Peyer's patch (tissue), 4 donors: ENCODE results near the gene MYO1F. TPM values are rescaled to one million over a fixed set of nuclear protein-coding genes. Genes with fewer than 3 reads are reported as not detected.
A peak's percentile ranks its signal among the peaks of the same experiment; 100 is the strongest.
"Not testable (repeated sequence)": the region's sequence is repeated elsewhere in the genome, so short reads cannot be mapped to it uniquely, and the experiment has no call there.

Experiments
- DNase-seq, 3 donors: peaks; one replicate each; pipeline ENCODE4 v3.0.0-alpha.2; 2017 to 2019
- H3K27ac ChIP-seq, 4 donors: fragments of 200-600 bp; sonication (generic); one replicate each; pipeline ENCODE4 v1.5.1; 2016 to 2019
- H3K27me3 ChIP-seq, 2 donors: fragments of 200-600 bp; sonication (generic); one replicate each; pipeline ENCODE4 v1.5.1; 2019
- H3K36me3 ChIP-seq, 3 donors: fragments of 200-600 bp; sonication (generic); one replicate each; pipeline ENCODE4 v1.5.1; 2016 to 2019
- H3K4me1 ChIP-seq, 4 donors: fragments of 200-600 bp; sonication (generic); one replicate each; pipeline ENCODE4 v1.5.1; 2016 to 2019
- H3K4me3 ChIP-seq, 4 donors: fragments of 200-600 bp; sonication (generic); 1 replicate in 3 of 4; 2 replicates in 1 of 4; pipeline ENCODE4 v1.5.1; 2016 to 2019; ENCODE audit warnings: mild to moderate bottlenecking in 1 of 4
- H3K9me3 ChIP-seq, 4 donors: fragments of 200-600 bp; sonication (generic); one replicate each; pipeline ENCODE4 v1.5.1; 2016 to 2019; ENCODE audit warnings: mild to moderate bottlenecking in 1 of 4
- POLR2A ChIP-seq, 2 donors: fragments of 450-650 bp; IDR thresholded peaks; one replicate each; pipeline ENCODE4 v1.5.1; 2017; ENCODE audit warnings: antibody characterized with exemption in 2 of 2, mild to moderate bottlenecking in 2 of 2, moderate library complexity in 2 of 2
- total RNA-seq, 4 donors: library from RNA; depleted of rRNA; stranded (reverse); fragments of >200 nt; gene quantifications; one replicate each; pipeline ENCODE4 v1.1.0, GENCODE V29; 2016
- TF ChIP-seq, protein P1 (sequence below), 6 experiments: fragments of 450-650 bp in 4 of 6; fragments of 200-600 bp in 2 of 6; sonication (generic) in 1 of 6; IDR thresholded peaks; one replicate each; pipeline ENCODE4 v1.5.1; 2017 to 2019; ENCODE audit warnings: antibody characterized with exemption in 6 of 6, mild to moderate bottlenecking in 3 of 6, moderate library complexity in 1 of 6

The MYO1F gene
- total RNA-seq, result 100 to 1,000 TPM in 1 of 4 donors, 10 to 100 TPM in 3; 10.8 to 168 (median 22.1) TPM

GRCh38 chr19:8577247-8577646 is at the start of gene MYO1F:
TSS of gene MYO1F (minus strand) at chr19:8577442. CDS start at chr19:8577309, 133 bp downstream.
- H3K4me1 ChIP-seq, result peaks cover 0 to 28% (median 16%) of the 10 kb centered on the region in 4 donors
- no peaks in the 10 kb centered on the region for H3K36me3 ChIP-seq
- peak within 1 kb of the TSS; percentile 59 to 88 (median 72) for H3K27ac ChIP-seq
- no peaks in the 10 kb centered on the region for H3K9me3 ChIP-seq
- no peak for TF ChIP-seq POLR2A (IDR thresholded peaks at IDR 0.05)
- TF ChIP-seq, protein P1, sequence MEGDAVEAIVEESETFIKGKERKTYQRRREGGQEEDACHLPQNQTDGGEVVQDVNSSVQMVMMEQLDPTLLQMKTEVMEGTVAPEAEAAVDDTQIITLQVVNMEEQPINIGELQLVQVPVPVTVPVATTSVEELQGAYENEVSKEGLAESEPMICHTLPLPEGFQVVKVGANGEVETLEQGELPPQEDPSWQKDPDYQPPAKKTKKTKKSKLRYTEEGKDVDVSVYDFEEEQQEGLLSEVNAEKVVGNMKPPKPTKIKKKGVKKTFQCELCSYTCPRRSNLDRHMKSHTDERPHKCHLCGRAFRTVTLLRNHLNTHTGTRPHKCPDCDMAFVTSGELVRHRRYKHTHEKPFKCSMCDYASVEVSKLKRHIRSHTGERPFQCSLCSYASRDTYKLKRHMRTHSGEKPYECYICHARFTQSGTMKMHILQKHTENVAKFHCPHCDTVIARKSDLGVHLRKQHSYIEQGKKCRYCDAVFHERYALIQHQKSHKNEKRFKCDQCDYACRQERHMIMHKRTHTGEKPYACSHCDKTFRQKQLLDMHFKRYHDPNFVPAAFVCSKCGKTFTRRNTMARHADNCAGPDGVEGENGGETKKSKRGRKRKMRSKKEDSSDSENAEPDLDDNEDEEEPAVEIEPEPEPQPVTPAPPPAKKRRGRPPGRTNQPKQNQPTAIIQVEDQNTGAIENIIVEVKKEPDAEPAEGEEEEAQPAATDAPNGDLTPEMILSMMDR (IDR thresholded peaks at IDR 0.05), result no peak
- H3K4me3 ChIP-seq, result peak within 1 kb of the TSS; percentile 47 to 62 (median 51)
- DNase-seq, result peak in 2 of 3 donors; percentile 81 to 84
- no peaks in the 10 kb centered on the region for H3K27me3 ChIP-seq

- Histone ChIP-seq H3K27ac (no peak overlapping the region), H3K27me3 (no peaks in the 10 kb centered on the region), H3K9me3 (no peaks in the 10 kb centered on the region), H3K4me3 (no peak overlapping the region), H3K36me3 (no peaks in the 10 kb centered on the region), H3K4me1 (no peaks in the 10 kb centered on the region)
- no peak for TF ChIP-seq POLR2A (IDR thresholded peaks at IDR 0.05)
- TF ChIP-seq, protein P1 (IDR thresholded peaks at IDR 0.05), result no peak
- DNase-seq, result no peak
Measured at GRCh38 chr19:8626842-8627241, 49.6 kb upstream of the MYO1F start.

DNA sequence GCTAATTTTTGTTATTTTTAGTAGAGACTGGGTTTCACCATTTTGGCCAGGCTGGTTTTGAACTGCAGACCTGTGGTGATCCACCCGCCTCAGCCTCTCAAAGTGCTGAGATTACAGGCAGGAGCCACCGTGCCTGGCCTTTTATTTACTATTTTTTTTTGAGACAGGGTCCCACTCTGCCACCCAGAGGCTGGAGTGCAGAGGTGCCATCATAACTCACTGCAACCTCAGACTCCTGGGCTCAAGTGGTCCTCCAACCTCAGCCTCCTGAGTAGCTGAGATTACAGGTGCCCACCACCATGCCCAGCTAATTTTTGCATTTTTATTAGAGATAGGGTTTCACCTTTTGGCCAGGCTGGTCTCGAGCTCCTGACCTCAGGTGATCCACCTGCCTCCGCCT is 45.6 kb upstream of the MYO1F start:
- H3K27me3 ChIP-seq, DNase-seq, H3K36me3 ChIP-seq, H3K9me3 ChIP-seq, H3K27ac ChIP-seq, H3K4me3 ChIP-seq, H3K4me1 ChIP-seq: not testable (repeated sequence)

- H3K27me3 ChIP-seq, result no peaks in the 10 kb centered on the region
- H3K9me3 ChIP-seq, result no peaks in the 10 kb centered on the region
- TF ChIP-seq, protein P1 (IDR thresholded peaks at IDR 0.05), result no peak
- no peak for TF ChIP-seq POLR2A (IDR thresholded peaks at IDR 0.05)
- no peak for DNase-seq
- H3K27ac ChIP-seq, result no peak overlapping the region
- H3K4me3 ChIP-seq, result no peak overlapping the region
- H3K36me3 ChIP-seq, result no peaks in the 10 kb centered on the region
- no peaks in the 10 kb centered on the region for H3K4me1 ChIP-seq
Measured at GRCh38 chr19:8618751-8619150, 41.5 kb upstream of the MYO1F start.

GRCh38 chr19:8617984-8618383 is 40.7 kb upstream of the MYO1F start:
- Histone ChIP-seq H3K4me3 (no peak overlapping the region), H3K27me3 (no peaks in the 10 kb centered on the region), H3K36me3 (no peaks in the 10 kb centered on the region), H3K27ac (no peak overlapping the region), H3K4me1 (no peaks in the 10 kb centered on the region), H3K9me3 (no peaks in the 10 kb centered on the region)
- TF ChIP-seq POLR2A (IDR thresholded peaks at IDR 0.05), result no peak
- TF ChIP-seq, protein P1 (IDR thresholded peaks at IDR 0.05), result no peak
- DNase-seq, result no peak

GRCh38 chr19:8617325-8617724 is 40.1 kb upstream of the MYO1F start:
- not testable (repeated sequence) for DNase-seq, H3K4me3 ChIP-seq, H3K36me3 ChIP-seq, H3K9me3 ChIP-seq, H3K27ac ChIP-seq, H3K4me1 ChIP-seq, H3K27me3 ChIP-seq

DNA sequence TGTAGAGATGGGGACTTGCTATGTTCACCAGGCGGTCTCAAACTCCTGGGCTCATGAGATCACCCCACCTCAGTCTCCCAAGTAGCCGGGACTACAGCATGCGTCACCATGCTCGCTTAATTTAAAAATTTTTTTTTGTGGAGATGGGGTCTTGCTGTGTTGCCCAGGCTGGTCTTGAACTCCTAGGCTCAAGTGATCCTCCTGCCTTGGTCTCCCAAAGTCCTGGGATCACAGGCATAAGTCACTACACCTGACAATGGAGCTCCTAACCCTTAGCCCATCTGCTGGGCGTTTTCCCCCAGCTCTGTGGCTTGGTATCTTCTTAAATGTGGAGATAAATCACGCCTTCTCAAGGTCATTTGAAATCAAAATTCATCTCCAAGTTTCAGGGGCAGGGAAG is 39.6 kb upstream of the MYO1F start:
- Histone ChIP-seq H3K9me3 (no peaks in the 10 kb centered on the region), H3K27ac (no peak overlapping the region), H3K4me3 (no peak overlapping the region), H3K36me3 (no peaks in the 10 kb centered on the region), H3K4me1 (no peaks in the 10 kb centered on the region), H3K27me3 (no peaks in the 10 kb centered on the region)
- no peak for TF ChIP-seq POLR2A (IDR thresholded peaks at IDR 0.05)
- TF ChIP-seq, protein P1 (IDR thresholded peaks at IDR 0.05), result no peak
- no peak for DNase-seq
